Amniotic epithelial cell (primary cell): ENCODE measurements around the gene SMOC2.

Experiments used
- DNase-seq: peaks from one replicate; pipeline ENCODE4 v3.0.0-alpha.2; 2010; ENCODE audit warnings: low read depth

Gene SMOC2

GRCh38 chr6:168625602-168626001 is 184.6 kb downstream of the SMOC2 start:
- DNase-seq, result no peak

- no peak for DNase-seq
Measured at GRCh38 chr6:168626046-168626602, 185.1 kb downstream of the SMOC2 start.

DNA sequence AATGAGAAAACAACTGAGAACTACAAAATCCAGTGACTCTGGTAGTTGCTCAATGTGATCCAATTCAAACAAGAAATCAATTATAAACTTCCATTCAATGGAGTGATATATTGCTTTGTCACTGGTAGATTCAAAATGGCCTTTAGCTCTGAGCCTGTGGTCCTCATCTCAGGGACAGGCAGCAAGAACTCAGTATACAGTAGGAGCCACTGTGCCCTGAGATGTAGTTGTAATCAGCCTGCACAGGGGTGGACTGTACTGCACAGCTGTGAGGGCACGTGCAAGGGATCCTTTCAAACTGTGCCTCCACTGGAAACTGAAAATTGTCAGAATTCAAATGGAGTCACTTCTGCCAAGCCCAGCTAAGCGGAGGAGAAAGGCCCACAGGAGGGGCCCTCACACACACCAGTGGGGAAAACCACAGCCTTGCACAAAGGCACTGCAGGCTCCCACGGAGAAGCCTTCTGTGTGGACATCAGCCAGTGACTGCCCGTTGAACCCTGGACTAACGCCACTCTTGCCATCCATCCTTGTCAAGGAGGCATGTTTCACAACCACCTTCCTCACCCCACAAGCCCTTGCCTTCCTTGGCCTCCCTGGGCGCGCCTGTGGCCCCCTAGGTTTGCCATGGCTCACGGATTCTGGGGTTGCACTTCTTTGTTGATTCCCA is 186.7 kb downstream of the SMOC2 start:
- DNase-seq, result no peak

- no peak for DNase-seq
Measured at GRCh38 chr6:168628176-168628553, 187.2 kb downstream of the SMOC2 start.

DNA sequence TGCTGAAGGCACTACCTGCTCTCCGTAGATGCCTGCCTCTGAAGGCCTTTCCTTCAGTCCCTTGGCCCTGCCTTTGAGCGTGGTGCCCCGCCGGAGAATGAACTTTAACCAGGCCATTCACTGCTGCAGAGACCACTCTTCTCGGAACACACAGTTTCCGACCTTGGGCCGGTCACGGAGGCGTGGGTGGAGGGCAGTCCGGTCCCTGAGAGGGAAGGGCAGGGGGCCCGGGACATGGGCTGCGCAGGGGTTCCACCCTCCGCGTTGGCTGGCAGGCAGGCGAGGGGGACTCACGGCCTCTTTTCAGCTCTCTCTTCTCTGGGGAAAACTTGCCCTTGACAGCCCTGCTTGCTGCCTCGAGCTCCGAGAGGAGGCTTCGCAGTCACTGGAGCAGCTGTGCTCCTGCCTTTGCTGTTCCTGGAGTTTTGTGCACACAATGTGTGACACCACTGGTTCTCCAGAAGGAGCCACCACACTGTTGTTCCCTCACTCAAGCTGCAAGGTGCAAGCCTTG is 187.8 kb downstream of the SMOC2 start:
- no peak for DNase-seq

DNA sequence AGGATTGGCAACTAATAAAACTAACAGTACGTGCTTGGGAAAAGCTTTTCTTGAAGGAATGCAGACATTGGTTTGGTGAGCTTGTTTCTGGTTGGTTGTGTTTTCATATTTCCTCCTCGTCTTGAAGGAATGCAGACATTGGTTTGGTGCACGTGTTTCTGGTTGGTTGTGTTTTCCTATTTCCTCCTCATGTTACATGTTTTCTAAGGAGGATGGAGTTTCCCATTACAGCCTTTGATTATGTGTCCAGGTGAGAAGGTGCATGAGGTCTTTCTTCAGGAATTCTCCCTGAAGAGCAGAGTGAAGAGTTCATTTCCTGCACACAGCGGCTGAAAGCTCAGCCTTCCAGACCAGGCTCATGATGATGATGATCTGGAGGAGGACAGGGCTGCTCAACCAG is 190.6 kb downstream of the SMOC2 start:
- no peak for DNase-seq

DNA sequence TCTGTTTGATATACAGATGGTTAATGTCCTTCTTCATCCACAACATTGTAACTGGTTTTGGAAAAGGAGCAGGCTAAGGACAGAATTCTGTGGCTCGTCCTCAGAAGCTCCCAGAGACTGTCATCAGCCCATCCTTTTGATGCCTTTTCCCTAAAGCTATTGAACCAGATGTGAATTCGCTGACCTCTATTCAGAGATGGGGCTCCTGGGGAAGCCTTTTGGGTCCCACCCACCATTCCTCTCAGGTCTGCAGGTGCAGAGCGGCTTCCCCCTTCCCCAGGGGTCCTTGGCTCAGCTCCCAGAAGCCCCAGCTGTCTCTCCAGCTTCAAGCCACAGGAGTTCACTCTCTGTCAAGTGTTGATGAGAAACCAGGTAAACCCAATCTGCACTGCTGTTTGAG is 191.7 kb downstream of the SMOC2 start:
- no peak for DNase-seq

- no peak for DNase-seq
Measured at GRCh38 chr6:168634541-168635328, 193.8 kb downstream of the SMOC2 start.

- no peak for DNase-seq
Measured at GRCh38 chr6:168636147-168637004, 195.4 kb downstream of the SMOC2 start.

DNA sequence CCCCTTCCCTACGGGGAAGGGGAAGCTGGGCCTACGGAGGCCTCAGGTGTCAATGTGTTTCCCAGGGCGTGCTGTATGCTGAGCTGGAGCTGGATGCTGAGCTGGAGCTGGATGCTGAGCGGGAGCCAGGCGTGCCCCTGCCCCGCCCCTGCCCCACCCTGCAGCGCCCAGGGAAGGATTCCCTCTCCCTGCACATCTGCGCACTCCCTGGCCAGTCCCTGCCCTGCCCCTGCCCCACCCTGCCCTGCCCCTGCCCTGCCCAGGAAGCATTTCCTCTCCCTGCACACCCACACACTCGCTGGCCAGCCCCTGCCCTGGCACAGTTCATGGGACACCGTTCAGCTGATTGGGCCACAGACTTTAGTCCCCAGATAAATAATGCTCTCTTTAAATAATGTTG is 196.8 kb downstream of the SMOC2 start:
- no peak for DNase-seq

- DNase-seq, result no peak
Measured at GRCh38 chr6:168638468-168639271, 197.7 kb downstream of the SMOC2 start.

DNA sequence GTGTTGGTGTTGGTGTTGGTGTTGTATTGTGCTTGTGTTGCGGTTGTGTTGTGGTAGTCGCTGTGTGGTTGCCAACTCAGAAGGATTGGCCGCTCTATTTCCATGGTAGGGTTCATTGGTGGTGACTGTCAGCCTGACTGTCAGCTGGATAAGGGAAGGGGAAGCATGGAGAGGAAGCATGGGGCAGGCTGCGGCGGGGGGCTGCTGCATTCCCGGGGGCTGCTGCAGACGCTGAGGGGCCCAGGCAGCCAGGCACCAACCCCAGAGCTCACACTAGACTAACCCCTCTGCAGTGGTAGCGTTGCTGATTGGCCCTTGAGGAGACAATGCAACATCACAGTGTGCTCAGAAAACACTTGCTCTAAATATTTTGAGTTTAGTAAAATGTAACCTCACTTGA is 199.2 kb downstream of the SMOC2 start:
- no peak for DNase-seq

DNA sequence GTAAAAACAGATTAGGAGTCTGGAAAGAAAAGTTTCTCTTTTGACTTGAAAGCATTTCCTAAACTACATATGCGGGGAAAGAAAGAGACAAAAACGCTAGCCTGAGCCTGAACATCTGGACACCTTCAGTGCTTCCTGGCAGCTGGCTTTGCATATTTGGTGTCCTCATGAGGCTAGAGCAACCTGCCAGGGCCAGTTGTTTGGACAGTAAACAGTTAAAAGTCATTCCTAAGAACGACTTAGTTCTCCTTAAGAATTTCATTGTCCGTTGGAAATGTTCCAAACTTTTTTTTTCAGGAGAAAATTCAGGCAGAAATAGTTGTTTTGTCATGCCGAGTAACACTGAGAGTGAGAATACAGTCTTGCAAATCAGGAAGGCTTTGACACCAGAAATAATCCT is 199.8 kb downstream of the SMOC2 start:
- no peak for DNase-seq

DNA sequence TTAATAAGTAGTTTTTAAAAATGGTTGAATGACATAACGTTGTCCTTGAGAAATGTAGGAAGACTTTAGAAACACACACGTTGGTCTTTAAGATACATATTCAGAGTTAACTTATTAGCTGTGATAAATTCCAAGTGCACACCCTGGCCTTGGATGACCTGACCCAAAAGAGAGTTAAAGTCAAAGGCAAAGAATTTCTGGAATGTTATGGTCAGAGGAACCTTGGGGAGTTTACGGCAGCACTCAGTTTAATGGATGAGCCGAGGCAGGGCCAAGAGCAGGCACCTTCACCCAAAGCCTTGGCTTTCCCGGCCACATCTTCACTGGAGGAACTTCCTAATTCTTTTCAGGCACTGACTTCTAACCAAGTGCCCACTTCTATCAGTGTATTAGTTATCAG is 200.5 kb downstream of the SMOC2 start:
- DNase-seq, result no peak

- DNase-seq, result no peak
Measured at GRCh38 chr6:168643401-168643800, 202.4 kb downstream of the SMOC2 start.

GRCh38 chr6:168645326-168645725 is 204.3 kb downstream of the SMOC2 start:
- DNase-seq, result no peak

- DNase-seq, result no peak
Measured at GRCh38 chr6:168647271-168647670, 206.3 kb downstream of the SMOC2 start.

DNA sequence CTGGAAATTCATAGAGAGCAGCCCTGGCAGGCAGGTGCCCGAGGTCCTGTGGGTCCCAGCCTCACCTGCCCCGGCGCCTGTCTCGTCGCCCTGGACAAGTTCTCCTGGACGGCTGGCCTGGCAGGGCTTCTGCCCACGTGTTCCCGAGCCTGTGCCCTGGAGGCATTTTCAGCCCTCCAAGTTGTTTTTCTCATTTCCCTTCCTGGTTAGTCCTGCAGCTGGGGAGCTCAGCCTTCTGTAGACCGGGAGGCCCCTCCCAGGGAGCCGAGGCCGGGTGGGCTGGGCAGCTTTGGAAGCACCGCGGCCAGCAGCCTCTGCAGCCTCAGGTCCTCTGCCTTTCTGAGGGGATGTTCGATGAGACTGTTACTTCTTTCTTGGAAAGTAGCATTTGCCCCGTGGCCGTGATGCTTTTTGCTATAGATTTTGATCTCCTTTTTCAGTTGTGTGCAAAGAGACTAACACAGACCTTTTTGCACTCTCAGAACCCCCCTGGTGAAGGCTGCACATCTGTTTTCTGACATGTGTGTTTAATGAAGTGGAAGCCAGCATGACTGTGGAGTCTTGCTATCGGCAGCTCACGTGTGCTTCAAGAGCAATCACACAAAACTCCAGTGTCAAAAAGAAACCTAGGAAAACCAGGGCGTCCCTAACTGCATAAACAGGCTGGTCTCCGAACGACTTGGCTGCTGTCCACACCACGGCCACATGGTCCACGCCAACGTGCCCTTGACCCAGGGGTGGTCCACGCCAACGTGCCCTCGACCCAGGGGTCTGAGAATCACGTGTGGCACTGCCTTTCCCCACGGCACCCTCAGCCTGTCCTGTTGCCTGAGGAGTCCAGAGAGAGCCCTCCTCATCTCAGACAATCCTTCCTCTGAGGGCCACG is 207.5 kb downstream of the SMOC2 start:
- DNase-seq, result no peak

GRCh38 chr6:168649209-168649608 is 208.2 kb downstream of the SMOC2 start:
- no peak for DNase-seq

GRCh38 chr6:168650671-168651111 is 209.7 kb downstream of the SMOC2 start:
- DNase-seq, result no peak
